ENCODE results near the gene MTPN.

Gene MTPN

DNA sequence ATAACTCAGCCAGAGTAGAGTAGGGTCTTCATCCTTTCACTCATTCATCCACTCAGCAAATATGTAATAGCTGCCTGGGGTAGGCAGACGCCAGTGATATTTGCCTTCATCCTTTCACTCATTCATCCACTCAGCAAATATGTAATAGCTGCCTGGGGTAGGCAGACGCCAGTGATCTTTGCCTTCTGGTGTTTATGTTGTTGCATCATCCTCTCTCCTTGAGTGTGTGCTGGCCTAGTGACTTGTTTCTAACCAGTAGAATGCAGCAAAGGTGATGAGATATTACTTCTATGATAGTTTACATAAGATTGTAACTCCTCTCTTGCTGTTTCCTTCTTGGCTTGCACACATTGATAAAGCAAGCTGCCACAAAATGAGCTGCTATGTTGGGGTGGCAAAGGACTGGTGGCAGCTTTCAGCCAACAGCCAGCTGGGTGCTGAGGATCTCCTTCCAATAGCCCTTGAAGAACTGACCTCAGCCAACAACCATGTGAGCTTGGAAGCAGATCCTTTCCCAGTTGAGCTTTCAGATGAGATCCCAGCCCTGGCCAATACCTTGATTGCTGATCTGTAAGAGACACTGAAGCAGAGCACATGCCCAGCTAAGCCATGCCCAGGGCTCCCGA is 23.2 kb upstream of the MTPN start:
- no peak for TF ChIP-seq GATA3 (IDR thresholded peaks at IDR 0.05; ENCODE audit: low read depth, low read length)
- TF ChIP-seq GATA2 (IDR thresholded peaks at IDR 0.05; ENCODE audit: low read depth, low read length), result no peak

GRCh38 chr7:135998081-135998480 is 20.9 kb upstream of the MTPN start:
- TF ChIP-seq GATA3 (IDR thresholded peaks at IDR 0.05; ENCODE audit: low read depth, low read length) (no peak), GATA2 (IDR thresholded peaks at IDR 0.05; ENCODE audit: low read depth, low read length) (no peak)

GRCh38 chr7:135995748-135996147 is 18.6 kb upstream of the MTPN start:
- no peak for TF ChIP-seq GATA2 (IDR thresholded peaks at IDR 0.05; ENCODE audit: low read depth, low read length)
- TF ChIP-seq GATA3 (IDR thresholded peaks at IDR 0.05; ENCODE audit: low read depth, low read length), result no peak

DNA sequence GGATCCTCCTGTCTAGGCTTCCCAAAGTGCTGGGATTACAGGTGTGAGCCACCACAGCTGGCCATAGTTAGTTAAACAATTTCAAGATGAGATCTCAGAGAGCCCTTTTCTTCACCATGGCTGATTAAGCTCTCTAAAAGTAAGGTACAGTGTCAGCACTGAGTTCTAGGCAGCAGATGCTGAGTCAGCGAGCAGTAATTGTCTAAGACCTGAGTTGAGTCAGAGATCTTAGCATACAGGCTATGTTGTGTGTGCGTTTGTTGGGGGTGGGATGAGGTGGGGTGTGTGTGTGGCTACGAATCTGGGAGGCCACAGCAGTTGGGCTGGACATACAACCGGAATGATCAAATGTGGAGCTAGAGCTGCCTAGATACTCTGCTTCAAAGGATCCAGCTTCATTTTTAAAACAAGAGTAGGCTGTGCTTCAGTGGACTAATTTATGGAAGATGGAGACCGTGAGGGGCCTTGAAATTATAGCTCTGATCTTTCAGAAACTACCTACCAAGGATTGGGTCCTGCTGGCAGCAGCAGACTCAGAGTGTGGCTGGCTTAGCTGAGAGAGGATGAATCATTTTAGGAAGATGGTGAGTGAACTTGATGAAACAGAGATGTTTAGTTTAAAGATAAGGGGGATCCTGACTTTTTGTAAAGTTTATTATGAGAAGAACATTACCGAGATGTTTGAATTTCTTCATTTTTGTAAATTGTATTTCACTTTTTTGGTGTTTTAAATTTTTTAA is 17.5 kb upstream of the MTPN start:
- TF ChIP-seq GATA3 (IDR thresholded peaks at IDR 0.05; ENCODE audit: low read depth, low read length), result no peak

DNA sequence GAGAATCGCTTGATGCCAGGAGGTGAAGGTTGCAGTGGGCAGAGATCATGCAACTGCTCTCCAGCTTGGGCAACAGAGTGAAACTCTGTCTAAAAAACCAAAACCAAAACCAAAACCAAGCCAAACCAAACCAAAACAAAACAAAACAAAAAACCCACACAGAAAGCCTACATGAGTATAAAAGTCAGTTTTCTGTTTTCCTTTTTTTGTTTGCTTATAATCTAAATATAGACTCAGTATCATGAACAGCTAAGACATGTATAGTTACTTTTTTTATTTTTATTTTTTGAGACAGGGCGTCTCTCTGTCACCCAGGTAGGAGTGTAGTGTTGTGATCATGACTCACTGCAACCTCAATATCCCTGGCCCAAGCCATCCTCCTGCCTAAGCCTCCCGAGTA is 16.8 kb upstream of the MTPN start:
- TF ChIP-seq GATA2 (IDR thresholded peaks at IDR 0.05; ENCODE audit: low read depth, low read length) (no peak), GATA3 (IDR thresholded peaks at IDR 0.05; ENCODE audit: low read depth, low read length) (no peak)

DNA sequence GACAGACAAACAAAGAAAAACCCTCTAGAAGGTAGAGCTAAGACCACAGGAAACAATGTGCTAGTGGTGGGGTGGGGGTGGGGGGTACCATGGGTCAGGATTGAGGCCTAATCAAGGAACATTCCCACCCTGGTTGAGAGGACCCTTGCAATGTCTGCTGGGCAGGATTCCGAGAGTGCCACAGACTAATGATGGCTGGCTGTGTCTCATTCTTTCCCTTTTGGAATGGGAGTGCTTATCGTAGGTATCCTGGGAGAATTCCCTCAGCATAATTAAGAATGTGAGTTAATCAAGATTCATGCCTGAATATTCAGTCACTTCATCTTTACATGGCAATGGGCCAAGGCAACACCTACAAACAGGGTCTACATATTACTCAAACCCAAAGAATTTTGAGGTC is 14.7 kb upstream of the MTPN start:
- TF ChIP-seq GATA3 (IDR thresholded peaks at IDR 0.05; ENCODE audit: low read depth, low read length), result no peak
- TF ChIP-seq GATA2 (IDR thresholded peaks at IDR 0.05; ENCODE audit: low read depth, low read length), result no peak

GRCh38 chr7:135991322-135991721 is 14.2 kb upstream of the MTPN start:
- no peak for TF ChIP-seq GATA2 (IDR thresholded peaks at IDR 0.05; ENCODE audit: low read depth, low read length)
- TF ChIP-seq GATA3 (IDR thresholded peaks at IDR 0.05; ENCODE audit: low read depth, low read length), result no peak

DNA sequence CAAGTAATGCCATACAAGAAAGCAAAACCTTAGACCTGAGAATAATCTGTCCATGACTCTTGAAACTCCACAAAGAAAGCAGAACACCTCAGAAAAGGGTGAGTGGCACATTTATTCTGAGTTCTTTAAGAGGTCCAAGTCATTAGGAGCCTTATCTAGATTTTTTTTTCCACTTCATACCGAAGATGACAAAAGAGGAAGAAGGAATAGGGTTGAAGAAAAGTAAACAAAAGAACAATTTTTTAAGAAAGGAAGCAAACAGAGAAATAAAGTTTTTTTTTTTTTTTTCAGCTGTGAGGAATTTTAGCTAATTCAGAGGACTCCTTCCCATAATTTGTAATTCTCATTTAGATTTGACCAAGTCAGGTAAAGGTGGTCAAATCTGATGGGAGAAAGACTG is 13.1 kb upstream of the MTPN start:
- TF ChIP-seq GATA2 (IDR thresholded peaks at IDR 0.05; ENCODE audit: low read depth, low read length) (no peak), GATA3 (IDR thresholded peaks at IDR 0.05; ENCODE audit: low read depth, low read length) (no peak)

- TF ChIP-seq GATA3 (IDR thresholded peaks at IDR 0.05; ENCODE audit: low read depth, low read length), result no peak
- TF ChIP-seq GATA2 (IDR thresholded peaks at IDR 0.05; ENCODE audit: low read depth, low read length), result no peak
These were observed 4.9 kb upstream of the MTPN start for GRCh38 chr7:135981958-135982646.

DNA sequence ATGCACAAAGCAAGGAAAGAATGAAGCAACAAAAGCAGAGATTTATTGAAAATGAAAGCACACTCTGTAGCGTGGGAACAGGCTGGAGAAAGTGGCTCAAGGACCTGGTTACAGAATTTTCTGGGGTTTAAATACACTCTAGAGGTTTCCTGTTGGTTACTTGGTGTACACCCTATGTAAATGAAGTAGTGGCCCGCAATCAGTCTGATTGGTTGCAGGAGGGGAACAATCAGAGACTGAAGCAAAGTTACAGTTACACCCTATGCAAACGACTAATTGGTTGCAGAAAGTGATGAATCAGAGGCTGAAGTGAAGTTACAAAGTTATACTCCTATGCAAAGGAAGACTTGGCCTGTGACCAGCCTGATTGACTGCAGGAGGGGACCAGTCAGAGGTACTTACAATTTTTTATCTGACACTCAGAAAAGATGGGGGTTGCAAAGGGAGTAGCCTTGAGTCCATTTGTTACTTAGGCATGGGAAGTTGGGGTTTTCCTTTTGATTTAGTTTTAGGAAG is 3.6 kb upstream of the MTPN start:
- TF ChIP-seq GATA2 (IDR thresholded peaks at IDR 0.05; ENCODE audit: low read depth, low read length), result no peak
- no peak for TF ChIP-seq GATA3 (IDR thresholded peaks at IDR 0.05; ENCODE audit: low read depth, low read length)

GRCh38 chr7:135980012-135980551 is 2.9 kb upstream of the MTPN start:
- TF ChIP-seq GATA3 (IDR thresholded peaks at IDR 0.05; ENCODE audit: low read depth, low read length) (no peak), GATA2 (IDR thresholded peaks at IDR 0.05; ENCODE audit: low read depth, low read length) (no peak)

DNA sequence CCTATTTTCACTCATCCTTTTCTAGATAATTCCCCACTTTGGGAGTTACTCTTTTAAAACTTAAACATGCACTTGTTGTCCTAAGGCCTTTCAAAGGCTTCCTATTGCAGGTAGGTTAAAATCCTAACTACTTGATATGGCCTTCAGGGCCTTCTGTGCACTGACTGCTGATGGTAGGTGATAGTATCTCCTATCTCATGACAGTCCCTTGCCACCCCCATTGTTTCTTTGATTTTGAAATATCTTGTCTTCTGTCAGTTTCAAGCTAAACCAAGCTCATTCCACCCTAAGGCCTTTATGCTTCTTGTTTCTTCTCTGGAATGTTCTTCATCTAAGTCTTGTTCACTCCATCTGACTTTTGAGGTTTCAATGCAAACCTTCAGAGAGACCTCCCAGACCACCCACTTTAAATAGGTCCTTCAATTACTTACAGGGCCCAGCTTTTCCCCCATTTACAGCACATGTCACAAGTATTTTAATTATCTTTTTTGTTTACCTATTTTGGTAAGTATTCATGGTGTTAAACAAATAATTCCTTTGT is 2.4 kb upstream of the MTPN start:
- TF ChIP-seq GATA3 (IDR thresholded peaks at IDR 0.05; ENCODE audit: low read depth, low read length), result no peak
- TF ChIP-seq GATA2 (IDR thresholded peaks at IDR 0.05; ENCODE audit: low read depth, low read length), result no peak

DNA sequence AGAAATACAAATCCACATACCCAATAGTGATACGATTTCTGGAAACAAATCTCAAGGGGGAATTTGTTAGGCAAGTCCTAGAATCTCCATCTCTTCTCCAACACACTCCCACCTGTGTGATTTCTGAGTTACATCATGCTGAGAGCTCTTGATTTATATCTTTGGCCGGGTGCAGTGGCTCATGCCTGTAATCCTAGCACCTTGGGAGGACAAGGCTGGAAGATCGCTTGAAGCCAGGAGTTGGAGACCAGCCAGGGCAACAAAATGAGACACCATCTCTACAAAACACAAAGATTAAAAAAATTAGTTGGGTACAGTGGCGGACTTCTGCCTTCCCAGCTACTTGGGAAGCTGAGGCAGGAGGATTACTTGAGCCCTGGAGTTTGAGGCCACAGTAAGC is 1.5 kb upstream of the MTPN start:
- TF ChIP-seq GATA2 (IDR thresholded peaks at IDR 0.05; ENCODE audit: low read depth, low read length) (no peak), GATA3 (IDR thresholded peaks at IDR 0.05; ENCODE audit: low read depth, low read length) (no peak)

DNA sequence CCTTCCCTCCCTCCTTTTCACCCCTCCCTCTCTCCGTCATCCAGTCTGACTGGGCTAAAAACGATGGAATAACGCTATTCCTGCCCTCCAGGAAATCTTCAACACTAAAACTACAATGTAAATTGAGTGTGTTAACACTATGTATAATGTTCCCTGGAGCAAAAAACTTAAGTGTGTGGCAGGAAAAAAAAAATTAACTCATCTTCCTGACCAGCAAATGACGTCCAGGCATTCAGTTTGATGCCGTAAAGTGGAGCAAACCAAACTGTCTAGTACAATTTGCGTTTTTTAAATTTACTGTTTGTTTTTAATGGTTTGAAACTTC is 545 bp upstream of the MTPN start:
- TF ChIP-seq GATA2 (IDR thresholded peaks at IDR 0.05; ENCODE audit: low read depth, low read length) (no peak), GATA3 (IDR thresholded peaks at IDR 0.05; ENCODE audit: low read depth, low read length) (no peak)
